Mesenchymal stem cell (in vitro differentiated cells and primary cell): ENCODE data around the gene CAPZB. TPM values are rescaled to one million over a fixed set of nuclear protein-coding genes. Genes with fewer than 3 reads are reported as not detected.

Experiments
- DNase-seq: peaks from one replicate; pipeline ENCODE4 v3.0.0-alpha.2; 2013
- H2AFZ ChIP-seq: one replicate; pipeline ENCODE4 v1.6.1; 2013; ENCODE audit warnings: low read depth, mild to moderate bottlenecking, control low read depth, inconsistent platforms, low read length, moderate library complexity
- H2AK5ac ChIP-seq: 2 replicates; pipeline ENCODE4 v1.6.1; 2013; ENCODE audit warnings: low read length, moderate library complexity, mild to moderate bottlenecking, inconsistent platforms; ENCODE audit not compliant: severe bottlenecking
- H2BK120ac ChIP-seq: one replicate; pipeline ENCODE4 v1.6.1; 2013; ENCODE audit warnings: low read depth, mild to moderate bottlenecking, inconsistent platforms, low read length, moderate library complexity
- H2BK12ac ChIP-seq, 2 experiments: one replicate each; pipeline ENCODE4 v1.6.1; 2013; ENCODE audit warnings: inconsistent platforms in 2 of 2, low read length in 2 of 2, mild to moderate bottlenecking in 2 of 2, moderate library complexity in 2 of 2, control low read depth in 1 of 2
- H2BK15ac ChIP-seq: one replicate; pipeline ENCODE4 v1.6.1; 2013; ENCODE audit warnings: mild to moderate bottlenecking, low read depth, inconsistent platforms; ENCODE audit not compliant: poor library complexity, severe bottlenecking
- H2BK5ac ChIP-seq: 2 replicates; pipeline ENCODE4 v1.6.1; 2013; ENCODE audit warnings: low read depth, mild to moderate bottlenecking, low read length, control low read depth, inconsistent platforms; ENCODE audit not compliant: poor library complexity, severe bottlenecking
- H3K14ac ChIP-seq, 2 experiments: one replicate each; pipeline ENCODE4 v1.6.1; 2013; ENCODE audit warnings: inconsistent platforms in 2 of 2, low read length in 2 of 2, control low read depth in 1 of 2, mild to moderate bottlenecking in 1 of 2, moderate library complexity in 1 of 2
- H3K18ac ChIP-seq, 2 experiments: one replicate each; pipeline ENCODE4 v1.6.1; 2013; ENCODE audit warnings: inconsistent platforms in 2 of 2, low read length in 2 of 2, control low read depth in 1 of 2, low read depth in 1 of 2, mild to moderate bottlenecking in 1 of 2
- H3K23ac ChIP-seq, 2 experiments: one replicate each; pipeline ENCODE4 v1.6.1; 2013; ENCODE audit warnings: inconsistent platforms in 2 of 2, low read length in 2 of 2, mild to moderate bottlenecking in 2 of 2, moderate library complexity in 2 of 2, control low read depth in 1 of 2
- H3K27ac ChIP-seq: 2 replicates; pipeline ENCODE4 v1.5.1; 2013; ENCODE audit warnings: mild to moderate bottlenecking, moderate library complexity, low read length, control low read depth, inconsistent platforms; ENCODE audit not compliant: poor library complexity, severe bottlenecking
- H3K27me3 ChIP-seq, 2 experiments: 2 replicates each; pipeline versions ENCODE4 v1.6.1 to v1.7.0; 2013; ENCODE audit warnings: low read length in 2 of 2, mild to moderate bottlenecking in 2 of 2, moderate library complexity in 2 of 2, control low read depth in 1 of 2, inconsistent platforms in 1 of 2; ENCODE audit not compliant: control insufficient read depth in 1 of 2, insufficient read depth in 1 of 2
- H3K36me3 ChIP-seq, 2 experiments: 2 replicates each; pipeline versions ENCODE4 v1.6.1 to v1.7.0; 2013; ENCODE audit warnings: low read length in 2 of 2, control low read depth in 1 of 2, inconsistent platforms in 1 of 2, low read depth in 1 of 2, mild to moderate bottlenecking in 1 of 2; ENCODE audit not compliant: insufficient read depth in 2 of 2, control insufficient read depth in 1 of 2
- H3K4ac ChIP-seq, 2 experiments: one replicate each; pipeline ENCODE4 v1.6.1; 2013; ENCODE audit warnings: inconsistent platforms in 2 of 2, low read length in 2 of 2, mild to moderate bottlenecking in 2 of 2, moderate library complexity in 2 of 2, control low read depth in 1 of 2, low read depth in 1 of 2
- H3K4me1 ChIP-seq: 2 replicates; pipeline ENCODE4 v1.6.1; 2013; ENCODE audit warnings: low read depth, low read length, control low read depth; ENCODE audit not compliant: control insufficient read depth, insufficient read depth
- H3K4me2 ChIP-seq: 2 replicates; pipeline ENCODE4 v1.6.1; 2013; ENCODE audit warnings: low read length, mild to moderate bottlenecking, inconsistent platforms; ENCODE audit not compliant: poor library complexity, severe bottlenecking
- H3K4me3 ChIP-seq, 2 experiments: 2 replicates each; pipeline versions ENCODE4 v1.5.1 to v1.7.0; 2013; ENCODE audit warnings: low read length in 2 of 2, mild to moderate bottlenecking in 2 of 2, control low read depth in 1 of 2, low read depth in 1 of 2; ENCODE audit not compliant: insufficient read depth in 1 of 2
- H3K79me1 ChIP-seq: replicated peaks from 2 replicates; pipeline ENCODE4 v1.6.1; 2013; ENCODE audit warnings: mild to moderate bottlenecking, control low read depth, low read length, inconsistent platforms; ENCODE audit not compliant: poor library complexity, severe bottlenecking
- H3K9ac ChIP-seq: 2 replicates; pipeline ENCODE4 v1.7.0; 2013; ENCODE audit warnings: mild to moderate bottlenecking, low read length, moderate library complexity
- H3K9me3 ChIP-seq: 2 replicates; pipeline ENCODE4 v1.7.0; 2013; ENCODE audit warnings: mild to moderate bottlenecking, low read length; ENCODE audit not compliant: control insufficient read depth
- H4K8ac ChIP-seq: one replicate; pipeline ENCODE4 v1.6.1; 2013; ENCODE audit warnings: inconsistent platforms, mild to moderate bottlenecking, low read length, moderate library complexity
- H4K91ac ChIP-seq: one replicate; pipeline ENCODE4 v1.6.1; 2013; ENCODE audit warnings: mild to moderate bottlenecking, low read length, inconsistent platforms
- WGBS: methylation state at CpG from one replicate; pipeline ENCODE4 v1.1.7; 2013; ENCODE audit warnings: mixed read lengths; 5-methylcytosine and 5-hydroxymethylcytosine counted together
- small RNA-seq: library from polyadenylated mRNA; stranded (forward); fragments of <200 nt; extraction: miRNeasy Mini kit (QIAGEN cat#:217004); gene quantifications from one replicate; pipeline ENCODE3, GENCODE V24; 2013; ENCODE audit warnings: low read depth

The CAPZB gene

DNA sequence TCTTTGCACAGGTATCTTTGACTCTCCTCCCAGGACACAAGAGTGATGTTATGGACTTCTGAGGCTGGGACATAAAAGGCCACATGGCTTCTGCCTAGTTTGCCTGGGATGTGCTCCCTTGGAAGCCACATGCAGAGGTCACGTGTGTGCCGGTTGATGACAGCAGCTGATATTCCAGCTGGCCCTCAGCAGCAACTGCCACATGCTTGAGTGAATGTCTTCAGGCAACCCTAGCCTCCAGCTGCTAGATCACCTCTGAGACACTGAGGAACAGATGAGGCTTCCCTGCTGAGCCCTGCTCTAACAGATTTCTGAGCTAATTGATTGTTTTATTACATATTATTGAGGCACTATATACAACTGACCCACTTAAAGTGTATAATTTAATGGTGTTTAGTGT is 185.1 kb downstream of the CAPZB start:
- Histone ChIP-seq H3K4me3 (no peak overlapping the region), H2BK5ac (no peak overlapping the region), H2BK12ac (no peak overlapping the region), H2AK5ac (no peak overlapping the region), H3K9ac (no peak overlapping the region), H3K27ac (no peak overlapping the region), H3K27me3 (no peaks in the 10 kb centered on the region), H4K91ac (no peak overlapping the region), H2BK120ac (no peak overlapping the region), H3K9me3 (peaks cover 8% of the 10 kb centered on the region), H3K18ac (no peak overlapping the region), H3K14ac (no peak overlapping the region), H3K79me1 (no peaks in the 10 kb centered on the region), H2BK15ac (no peak overlapping the region), H2AFZ (no peak overlapping the region), H3K4me1 (no peaks in the 10 kb centered on the region), H3K4ac (no peak overlapping the region), H3K36me3 (peaks cover 25 to 62% of the 10 kb centered on the region in 2 experiments), H4K8ac (no peak overlapping the region), H3K23ac (no peak overlapping the region), H3K4me2 (no peak overlapping the region)
- 87% methylated on average over 2 of the region's 2 CpGs for WGBS
- DNase-seq = no peak

DNA sequence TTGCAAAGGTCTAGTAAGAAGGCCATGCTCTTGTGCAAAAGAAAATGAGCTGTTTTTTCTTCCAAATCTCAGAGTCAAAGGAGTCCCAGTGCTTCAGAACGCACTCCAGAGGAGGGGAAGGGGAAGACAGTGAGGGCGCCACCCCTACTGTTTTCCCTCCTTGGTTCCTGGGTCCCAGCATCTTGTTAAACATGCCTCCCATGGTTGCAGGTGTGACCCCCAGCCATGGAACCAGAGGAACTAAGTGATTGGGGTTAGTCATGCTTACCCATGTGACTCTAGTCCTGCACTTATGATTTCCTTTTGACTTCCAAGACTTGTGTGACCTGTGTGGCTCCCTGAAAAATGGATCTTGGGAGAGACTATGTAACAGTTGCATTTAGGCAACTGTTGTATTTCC is 190.7 kb downstream of the CAPZB start:
- no peaks in the 10 kb centered on the region for H3K27me3 ChIP-seq
- no peak overlapping the region for H3K9ac ChIP-seq
- H3K27ac ChIP-seq = no peak overlapping the region
- peak overlapping the region in 1 of 2 experiments; percentile 9 for H3K4me3 ChIP-seq
- no peak overlapping the region for H3K4ac ChIP-seq
- no peak overlapping the region for H2BK15ac ChIP-seq
- no peak overlapping the region for H2AFZ ChIP-seq
- peaks cover 6 to 23% of the 10 kb centered on the region in 2 experiments for H3K36me3 ChIP-seq
- H2BK120ac ChIP-seq = no peak overlapping the region
- H3K23ac ChIP-seq = no peak overlapping the region
- peaks cover 35% of the 10 kb centered on the region for H3K9me3 ChIP-seq
- H4K91ac ChIP-seq = no peak overlapping the region
- H3K14ac ChIP-seq = no peak overlapping the region
- no peak overlapping the region for H2AK5ac ChIP-seq
- no peaks in the 10 kb centered on the region for H3K4me1 ChIP-seq
- no peak overlapping the region for H3K4me2 ChIP-seq
- H3K18ac ChIP-seq = no peak overlapping the region
- no peak overlapping the region for H2BK12ac ChIP-seq
- no peak overlapping the region for H4K8ac ChIP-seq
- no peaks in the 10 kb centered on the region for H3K79me1 ChIP-seq
- WGBS = 91% methylated on average over 1 of the region's 2 CpGs
- no peak for DNase-seq
- H2BK5ac ChIP-seq = no peak overlapping the region

GRCh38 chr1:19289244-19289643 is 196.1 kb downstream of the CAPZB start:
- Histone ChIP-seq H2AFZ (no peak overlapping the region), H3K4me3 (peak overlapping the region in 1 of 2 experiments; percentile 75), H3K79me1 (no peaks in the 10 kb centered on the region), H3K23ac (no peak overlapping the region), H3K4me1 (peaks cover 8% of the 10 kb centered on the region), H3K9me3 (peaks cover 18% of the 10 kb centered on the region), H2BK12ac (no peak overlapping the region), H2BK5ac (no peak overlapping the region), H2BK15ac (no peak overlapping the region), H3K27ac (no peak overlapping the region), H3K9ac (peak overlapping the region; percentile 48), H3K14ac (no peak overlapping the region), H4K91ac (no peak overlapping the region), H3K27me3 (no peaks in the 10 kb centered on the region), H3K4me2 (peak overlapping the region; percentile 48), H3K36me3 (peaks cover 5 to 20% of the 10 kb centered on the region in 2 experiments), H2BK120ac (no peak overlapping the region), H3K18ac (no peak overlapping the region), H4K8ac (no peak overlapping the region), H2AK5ac (no peak overlapping the region), H3K4ac (no peak overlapping the region)
- WGBS = 58% methylated on average over 2 of the region's 2 CpGs
- no peak for DNase-seq

Small RNA genes within 50 kb of the gene (small RNA-seq; reads per million reads assigned to genes)
- gene RN7SL277P (not detected), gene RNU4-28P (not detected), gene RNU6-1099P (not detected)
